ENCODE data around the gene LRRC15. TPM values are rescaled to one million over a fixed set of nuclear protein-coding genes. Genes with fewer than 3 reads are reported as not detected.

LRRC15 gene
- total and polyA plus RNA-seq, 2 experiments from 2014 or later: not detected

DNA sequence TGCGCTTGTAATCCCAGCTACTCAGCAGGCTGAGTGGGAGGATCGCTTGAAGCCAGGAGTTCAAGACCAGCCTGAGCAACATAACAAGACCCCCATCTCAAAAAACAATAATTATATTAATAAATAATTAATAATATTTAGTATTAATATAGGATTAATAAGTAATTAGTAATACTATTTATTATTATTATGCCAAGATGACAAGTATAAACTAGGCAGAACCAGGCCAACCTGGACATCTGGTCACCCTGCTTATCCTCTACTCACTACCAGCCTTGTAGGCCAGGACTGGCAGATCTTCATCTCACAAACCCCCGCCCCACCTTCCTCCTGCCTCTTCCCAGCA lies 18.8 kb downstream of the LRRC15 start:
- no peaks in the 10 kb centered on the region for H3K79me2 ChIP-seq
- no peaks in the 10 kb centered on the region for H3K4me1 ChIP-seq (ENCODE audit: insufficient read depth)
- no peak overlapping the region for H2AFZ ChIP-seq
- no peaks in the 10 kb centered on the region for H3K36me3 ChIP-seq (replicated peaks; ENCODE audit: insufficient read depth, low read depth)
- DNase-seq (ENCODE audit: low spot score): no peak
- no peaks in the 10 kb centered on the region for H4K20me1 ChIP-seq (ENCODE audit: insufficient read depth, poor library complexity, severe bottlenecking)
- H3K9me2 ChIP-seq (replicated peaks; ENCODE audit: insufficient read depth): no peaks in the 10 kb centered on the region
- H3K4me2 ChIP-seq: no peak overlapping the region
- no peak overlapping the region for H3K27ac ChIP-seq
- H3K27me3 ChIP-seq: no peaks in the 10 kb centered on the region
- no peaks in the 10 kb centered on the region for H3K9me3 ChIP-seq (ENCODE audit: low read depth)
- H3K4me3 ChIP-seq: no peak overlapping the region
- TF ChIP-seq EZH2 (IDR thresholded peaks at IDR 0.05; ENCODE audit: borderline replicate concordance) (no peak), EZH2phosphoT487 (IDR thresholded peaks at IDR 0.05; ENCODE audit: low read depth, severe bottlenecking, unreplicated experiment) (no peak)
- TF ChIP-seq, protein P1, sequence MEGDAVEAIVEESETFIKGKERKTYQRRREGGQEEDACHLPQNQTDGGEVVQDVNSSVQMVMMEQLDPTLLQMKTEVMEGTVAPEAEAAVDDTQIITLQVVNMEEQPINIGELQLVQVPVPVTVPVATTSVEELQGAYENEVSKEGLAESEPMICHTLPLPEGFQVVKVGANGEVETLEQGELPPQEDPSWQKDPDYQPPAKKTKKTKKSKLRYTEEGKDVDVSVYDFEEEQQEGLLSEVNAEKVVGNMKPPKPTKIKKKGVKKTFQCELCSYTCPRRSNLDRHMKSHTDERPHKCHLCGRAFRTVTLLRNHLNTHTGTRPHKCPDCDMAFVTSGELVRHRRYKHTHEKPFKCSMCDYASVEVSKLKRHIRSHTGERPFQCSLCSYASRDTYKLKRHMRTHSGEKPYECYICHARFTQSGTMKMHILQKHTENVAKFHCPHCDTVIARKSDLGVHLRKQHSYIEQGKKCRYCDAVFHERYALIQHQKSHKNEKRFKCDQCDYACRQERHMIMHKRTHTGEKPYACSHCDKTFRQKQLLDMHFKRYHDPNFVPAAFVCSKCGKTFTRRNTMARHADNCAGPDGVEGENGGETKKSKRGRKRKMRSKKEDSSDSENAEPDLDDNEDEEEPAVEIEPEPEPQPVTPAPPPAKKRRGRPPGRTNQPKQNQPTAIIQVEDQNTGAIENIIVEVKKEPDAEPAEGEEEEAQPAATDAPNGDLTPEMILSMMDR (IDR thresholded peaks at IDR 0.05; ENCODE audit: poor library complexity): no peak
- WGBS (ENCODE audit: low lambda C conversion rate, missing lambda C conversion rate): 85% methylated on average over 3 of the region's 3 CpGs

DNA sequence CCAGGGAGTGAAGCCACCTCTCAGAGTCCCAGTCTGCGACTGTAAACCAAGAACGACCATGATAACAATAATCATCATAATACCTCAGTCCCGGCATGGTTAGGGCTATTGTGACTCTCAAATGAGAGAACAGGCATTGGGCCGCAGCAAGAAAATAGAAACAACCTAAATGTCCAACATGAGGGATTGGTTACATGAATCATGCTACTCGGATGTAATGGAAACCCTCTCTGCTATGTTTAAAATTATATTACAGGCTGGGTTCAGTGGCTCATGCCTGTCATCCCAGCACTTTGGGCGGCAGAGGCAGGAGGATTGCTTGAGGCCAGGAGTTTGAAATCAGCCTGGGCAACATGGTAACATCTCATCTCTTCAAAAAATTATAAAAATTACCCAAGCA lies 21.2 kb downstream of the LRRC15 start:
- H3K4me1 ChIP-seq (ENCODE audit: insufficient read depth): no peaks in the 10 kb centered on the region
- DNase-seq (ENCODE audit: low spot score): no peak
- H2AFZ ChIP-seq: no peak overlapping the region
- H3K36me3 ChIP-seq (replicated peaks; ENCODE audit: insufficient read depth, low read depth): no peaks in the 10 kb centered on the region
- H3K79me2 ChIP-seq: no peaks in the 10 kb centered on the region
- H3K4me2 ChIP-seq: no peak overlapping the region
- WGBS (ENCODE audit: low lambda C conversion rate, missing lambda C conversion rate): 84% methylated on average over 6 of the region's 6 CpGs
- no peak overlapping the region for H3K27ac ChIP-seq
- no peak overlapping the region for H3K4me3 ChIP-seq
- H3K9me3 ChIP-seq (ENCODE audit: low read depth): no peaks in the 10 kb centered on the region
- no peaks in the 10 kb centered on the region for H3K27me3 ChIP-seq
- H3K9me2 ChIP-seq (replicated peaks; ENCODE audit: insufficient read depth): no peaks in the 10 kb centered on the region
- no peaks in the 10 kb centered on the region for H4K20me1 ChIP-seq (ENCODE audit: insufficient read depth, poor library complexity, severe bottlenecking)
- no peak for TF ChIP-seq EZH2phosphoT487 (IDR thresholded peaks at IDR 0.05; ENCODE audit: low read depth, severe bottlenecking, unreplicated experiment)
- no peak for TF ChIP-seq EZH2 (IDR thresholded peaks at IDR 0.05; ENCODE audit: borderline replicate concordance)
- TF ChIP-seq, protein P1 (IDR thresholded peaks at IDR 0.05; ENCODE audit: poor library complexity): no peak

DNA sequence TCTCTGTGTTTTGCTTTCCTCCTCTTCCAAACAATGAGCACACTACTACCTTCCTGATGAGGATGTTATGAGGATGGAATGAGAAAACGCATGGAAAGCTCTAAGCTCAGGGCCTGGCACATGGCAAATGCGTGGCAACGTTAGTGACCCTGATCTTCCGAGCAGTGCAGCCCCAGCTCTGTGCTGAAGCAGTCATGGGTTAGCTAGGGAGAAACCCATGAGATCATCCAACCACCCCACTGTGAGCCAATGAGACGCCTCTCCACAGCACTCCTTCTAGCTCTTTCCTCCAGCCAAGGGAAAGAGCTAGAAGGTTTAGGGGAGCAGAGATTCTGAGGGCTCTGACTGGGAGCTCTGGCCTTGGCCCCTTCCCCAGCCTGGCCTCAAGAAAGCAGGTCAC lies 22.9 kb downstream of the LRRC15 start:
- no peak overlapping the region for H3K27ac ChIP-seq
- no peaks in the 10 kb centered on the region for H3K36me3 ChIP-seq (replicated peaks; ENCODE audit: insufficient read depth, low read depth)
- no peak overlapping the region for H3K4me3 ChIP-seq
- no peaks in the 10 kb centered on the region for H3K27me3 ChIP-seq
- H3K4me1 ChIP-seq (ENCODE audit: insufficient read depth): no peaks in the 10 kb centered on the region
- WGBS (ENCODE audit: low lambda C conversion rate, missing lambda C conversion rate): 90% methylated on average over 5 of the region's 5 CpGs
- H4K20me1 ChIP-seq (ENCODE audit: insufficient read depth, poor library complexity, severe bottlenecking): no peaks in the 10 kb centered on the region
- H3K9me3 ChIP-seq (ENCODE audit: low read depth): no peaks in the 10 kb centered on the region
- no peak overlapping the region for H2AFZ ChIP-seq
- no peaks in the 10 kb centered on the region for H3K79me2 ChIP-seq
- no peak overlapping the region for H3K4me2 ChIP-seq
- TF ChIP-seq, protein P1 (IDR thresholded peaks at IDR 0.05; ENCODE audit: poor library complexity): no peak
- no peaks in the 10 kb centered on the region for H3K9me2 ChIP-seq (replicated peaks; ENCODE audit: insufficient read depth)
- no peak for DNase-seq (ENCODE audit: low spot score)

DNA sequence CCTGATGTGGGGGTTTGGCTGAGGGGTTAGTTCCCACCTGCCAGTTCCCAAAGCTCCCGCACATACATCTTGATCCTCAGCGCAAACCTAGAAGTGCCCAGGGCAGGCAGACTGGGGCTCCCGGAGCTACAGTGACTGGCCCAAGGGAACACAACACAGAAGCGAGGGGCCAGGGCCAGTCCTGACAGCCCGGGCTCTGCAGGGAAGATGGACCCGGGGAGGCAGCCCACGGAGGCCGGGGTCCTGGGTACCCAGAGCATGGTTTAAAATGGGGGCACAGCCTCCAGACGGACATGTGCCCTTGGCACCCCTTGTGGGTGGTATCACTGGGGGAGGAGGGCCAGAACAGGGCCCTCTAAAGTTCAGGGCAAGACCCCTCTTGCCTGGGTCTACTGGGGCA lies 23.5 kb downstream of the LRRC15 start:
- no peaks in the 10 kb centered on the region for H3K9me2 ChIP-seq (replicated peaks; ENCODE audit: insufficient read depth)
- H3K27me3 ChIP-seq: no peaks in the 10 kb centered on the region
- whole genome bisulfite sequencing (ENCODE audit: low lambda C conversion rate, missing lambda C conversion rate): 97% methylated on average over 9 of the region's 9 CpGs
- H3K4me2 ChIP-seq: no peak overlapping the region
- no peaks in the 10 kb centered on the region for H3K79me2 ChIP-seq
- no peaks in the 10 kb centered on the region for H3K36me3 ChIP-seq (replicated peaks; ENCODE audit: insufficient read depth, low read depth)
- no peak overlapping the region for H3K27ac ChIP-seq
- no peaks in the 10 kb centered on the region for H4K20me1 ChIP-seq (ENCODE audit: insufficient read depth, poor library complexity, severe bottlenecking)
- no peak for DNase-seq (ENCODE audit: low spot score)
- H2AFZ ChIP-seq: no peak overlapping the region
- no peaks in the 10 kb centered on the region for H3K9me3 ChIP-seq (ENCODE audit: low read depth)
- H3K4me1 ChIP-seq (ENCODE audit: insufficient read depth): no peaks in the 10 kb centered on the region
- TF ChIP-seq EZH2phosphoT487 (IDR thresholded peaks at IDR 0.05; ENCODE audit: low read depth, severe bottlenecking, unreplicated experiment) (no peak), EZH2 (IDR thresholded peaks at IDR 0.05; ENCODE audit: borderline replicate concordance) (no peak)
- TF ChIP-seq, protein P1 (IDR thresholded peaks at IDR 0.05; ENCODE audit: poor library complexity): no peak
- no peak overlapping the region for H3K4me3 ChIP-seq

Measured in hepatocyte (in vitro differentiated cells).